ENCODE results near the gene SORCS2. TPM values are rescaled to one million over a fixed set of nuclear protein-coding genes. Genes with fewer than 3 reads are reported as not detected.

SORCS2 gene
- total and polyA plus RNA-seq, 2 of the 4 experiments (the other 2 are of a cell fraction): 0.36 to 0.62 TPM

DNA sequence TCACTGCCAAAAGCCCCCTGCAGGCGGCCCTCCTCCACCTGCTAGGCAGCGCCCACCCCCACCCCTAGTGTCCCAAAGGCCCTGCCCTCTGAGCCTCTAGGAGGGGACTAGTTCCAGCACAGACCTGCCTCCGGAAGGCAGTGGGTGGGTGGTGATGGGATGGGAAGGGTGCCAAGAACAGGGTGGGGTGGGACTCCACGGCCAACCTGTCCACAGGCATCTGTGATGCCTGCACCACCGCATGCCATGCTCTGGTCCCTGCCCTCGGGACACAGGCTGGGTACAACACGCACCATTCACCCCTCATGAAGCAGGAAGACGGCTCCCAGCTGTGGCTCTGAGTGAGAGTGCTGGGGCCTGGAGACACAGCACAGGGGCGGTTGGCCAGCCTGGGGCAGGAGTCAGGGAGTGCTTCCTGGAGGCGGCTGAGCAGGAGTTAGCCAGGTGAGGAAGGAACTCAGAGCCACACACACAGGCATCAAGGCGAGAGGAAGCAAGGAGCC is 485.5 kb downstream of the SORCS2 start:
- CTCF ChIA-PET: no interaction called here
- no peak for ATAC-seq (ENCODE audit: low read depth)

More for the DNA sequence above, 485.5 kb downstream of the SORCS2 start:
- Histone ChIP-seq H2BK120ac (ENCODE audit: low read depth, low read length) (no peak overlapping the region), H3K18ac (ENCODE audit: low read depth, low read length) (no peak overlapping the region), H3K23ac (ENCODE audit: low read depth, low read length) (no peak overlapping the region), H3K4me1 (ENCODE audit: control insufficient read depth, insufficient read depth, low read length) (no peaks in the 10 kb centered on the region), H3K14ac (replicated peaks; ENCODE audit: low read depth, low read length) (no peak overlapping the region), H3K9me3 (ENCODE audit: control insufficient read depth, insufficient read depth, low read length) (peaks cover 15% of the 10 kb centered on the region), H2BK15ac (ENCODE audit: low read depth, low read length) (no peak overlapping the region), H4K91ac (ENCODE audit: insufficient read depth, low read depth, low read length) (no peak overlapping the region), H4K5ac (ENCODE audit: low read depth, low read length) (no peak overlapping the region), H4K20me1 (ENCODE audit: insufficient read depth, low read length) (no peaks in the 10 kb centered on the region), H2BK20ac (ENCODE audit: low read depth, low read length) (no peak overlapping the region), H3K9me1 (ENCODE audit: insufficient read depth, low read length) (no peaks in the 10 kb centered on the region), H3K36me3 (ENCODE audit: control insufficient read depth, insufficient read depth, low read length) (no peaks in the 10 kb centered on the region), H3K27me3 (ENCODE audit: control insufficient read depth, insufficient read depth, low read length) (peaks cover 48% of the 10 kb centered on the region), H3K4me3 (ENCODE audit: insufficient read depth, low read depth, low read length) (no peak overlapping the region), H3K27ac (ENCODE audit: insufficient read depth, low read length) (no peak overlapping the region), H3K4me2 (ENCODE audit: low read depth, low read length) (no peak overlapping the region), H2BK5ac (ENCODE audit: low read depth, low read length, poor library complexity, severe bottlenecking) (no peak overlapping the region), H2AK9ac (replicated peaks; ENCODE audit: low read depth, low read length, poor library complexity) (no peak overlapping the region), H4K8ac (ENCODE audit: low read depth in 2 of 2, low read length in 2 of 2) (no peak overlapping the region), H2AK5ac (ENCODE audit: low read depth, low read length) (no peak overlapping the region), H2AFZ (replicated peaks; ENCODE audit: low read length, poor library complexity) (no peak overlapping the region), H3K79me1 (ENCODE audit: low read depth in 1 of 2, low read length in 2 of 2) (no peaks in the 10 kb centered on the region), H3K4ac (ENCODE audit: low read depth, low read length) (no peak overlapping the region), H3K9ac (ENCODE audit: low read depth, low read length) (no peak overlapping the region), H3K56ac (ENCODE audit: extremely low read depth, insufficient read depth, low read length) (no peak overlapping the region)
- POLR2A ChIA-PET (ENCODE audit: unreplicated experiment): no interaction called here
- no TSS peak for BruUV-seq (replicated peaks)
- TF ChIP-seq, protein P1, sequence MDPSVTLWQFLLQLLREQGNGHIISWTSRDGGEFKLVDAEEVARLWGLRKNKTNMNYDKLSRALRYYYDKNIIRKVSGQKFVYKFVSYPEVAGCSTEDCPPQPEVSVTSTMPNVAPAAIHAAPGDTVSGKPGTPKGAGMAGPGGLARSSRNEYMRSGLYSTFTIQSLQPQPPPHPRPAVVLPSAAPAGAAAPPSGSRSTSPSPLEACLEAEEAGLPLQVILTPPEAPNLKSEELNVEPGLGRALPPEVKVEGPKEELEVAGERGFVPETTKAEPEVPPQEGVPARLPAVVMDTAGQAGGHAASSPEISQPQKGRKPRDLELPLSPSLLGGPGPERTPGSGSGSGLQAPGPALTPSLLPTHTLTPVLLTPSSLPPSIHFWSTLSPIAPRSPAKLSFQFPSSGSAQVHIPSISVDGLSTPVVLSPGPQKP (IDR thresholded peaks at IDR 0.05; ENCODE audit: borderline replicate concordance, low read depth, low read length): no peak
- no peak for TF ChIP-seq FOS (IDR thresholded peaks at IDR 0.05; ENCODE audit: low read depth, low read length)
- TF ChIP-seq, protein P2, sequence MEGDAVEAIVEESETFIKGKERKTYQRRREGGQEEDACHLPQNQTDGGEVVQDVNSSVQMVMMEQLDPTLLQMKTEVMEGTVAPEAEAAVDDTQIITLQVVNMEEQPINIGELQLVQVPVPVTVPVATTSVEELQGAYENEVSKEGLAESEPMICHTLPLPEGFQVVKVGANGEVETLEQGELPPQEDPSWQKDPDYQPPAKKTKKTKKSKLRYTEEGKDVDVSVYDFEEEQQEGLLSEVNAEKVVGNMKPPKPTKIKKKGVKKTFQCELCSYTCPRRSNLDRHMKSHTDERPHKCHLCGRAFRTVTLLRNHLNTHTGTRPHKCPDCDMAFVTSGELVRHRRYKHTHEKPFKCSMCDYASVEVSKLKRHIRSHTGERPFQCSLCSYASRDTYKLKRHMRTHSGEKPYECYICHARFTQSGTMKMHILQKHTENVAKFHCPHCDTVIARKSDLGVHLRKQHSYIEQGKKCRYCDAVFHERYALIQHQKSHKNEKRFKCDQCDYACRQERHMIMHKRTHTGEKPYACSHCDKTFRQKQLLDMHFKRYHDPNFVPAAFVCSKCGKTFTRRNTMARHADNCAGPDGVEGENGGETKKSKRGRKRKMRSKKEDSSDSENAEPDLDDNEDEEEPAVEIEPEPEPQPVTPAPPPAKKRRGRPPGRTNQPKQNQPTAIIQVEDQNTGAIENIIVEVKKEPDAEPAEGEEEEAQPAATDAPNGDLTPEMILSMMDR (conservative IDR thresholded peaks at IDR 0.05; ENCODE audit: low read depth, low read length): no peak
- no peak for TF ChIP-seq MXI1 (IDR thresholded peaks at IDR 0.05; ENCODE audit: borderline replicate concordance, low read depth, low read length)
- no peak for TF ChIP-seq NFE2L2 (IDR thresholded peaks at IDR 0.05; ENCODE audit: low read depth, low read length)
- TF ChIP-seq RCOR1 (IDR thresholded peaks at IDR 0.05; ENCODE audit: insufficient replicate concordance, low read length): no peak
- no peak for TF ChIP-seq SMC3 (IDR thresholded peaks at IDR 0.05; ENCODE audit: low read depth, low read length)
- no peak for TF ChIP-seq CHD1 (IDR thresholded peaks at IDR 0.05; ENCODE audit: low read depth, low read length)
- no peak for TF ChIP-seq RFX5 (IDR thresholded peaks at IDR 0.05; ENCODE audit: low read depth, low read length)
- no peak for TF ChIP-seq CEBPB (IDR thresholded peaks at IDR 0.05; ENCODE audit: low read depth, low read length)
- TF ChIP-seq, protein P3, sequence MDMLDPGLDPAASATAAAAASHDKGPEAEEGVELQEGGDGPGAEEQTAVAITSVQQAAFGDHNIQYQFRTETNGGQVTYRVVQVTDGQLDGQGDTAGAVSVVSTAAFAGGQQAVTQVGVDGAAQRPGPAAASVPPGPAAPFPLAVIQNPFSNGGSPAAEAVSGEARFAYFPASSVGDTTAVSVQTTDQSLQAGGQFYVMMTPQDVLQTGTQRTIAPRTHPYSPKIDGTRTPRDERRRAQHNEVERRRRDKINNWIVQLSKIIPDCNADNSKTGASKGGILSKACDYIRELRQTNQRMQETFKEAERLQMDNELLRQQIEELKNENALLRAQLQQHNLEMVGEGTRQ (IDR thresholded peaks at IDR 0.05; ENCODE audit: low read depth, low read length): no peak
- TF ChIP-seq POLR2A (IDR thresholded peaks at IDR 0.05; ENCODE audit: low read depth, low read length): no peak
- TF ChIP-seq MAZ (IDR thresholded peaks at IDR 0.05; ENCODE audit: borderline replicate concordance, low read depth, low read length): no peak
- no peak for TF ChIP-seq BHLHE40 (IDR thresholded peaks at IDR 0.05; ENCODE audit: low read depth, low read length)
- no peak for TF ChIP-seq RAD21 (IDR thresholded peaks at IDR 0.05; ENCODE audit: low read length)
- no peak for TF ChIP-seq MAFK (IDR thresholded peaks at IDR 0.05; ENCODE audit: low read depth, low read length)
- in situ Hi-C loops (cut with MboI; ENCODE audit: low sequenced_read_pairs): no loop called here
- no peak for DNase-seq
- WGBS, 2 experiments (ENCODE audit: extremely low coverage in 2 of 2, insufficient read length in 1 of 2): 76% methylated on average over 4 of the region's 11 CpGs; no CpG with 5 or more reads in 1 of the 2 experiments
- dilution Hi-C loops (cut with HindIII; ENCODE audit: low sequenced_read_pairs, unreplicated experiment): no loop called here
- intact Hi-C loops (cut with micrococcal nuclease): no loop called here
